Coronary artery (tissue), 2 donors: ENCODE data around the gene IPCEF1.
"Not testable (repeated sequence)": the region's sequence is repeated elsewhere in the genome, so short reads cannot be mapped to it uniquely, and the experiment has no call there.

Experiments
- DNase-seq: peaks from one replicate; pipeline ENCODE4 v3.0.0-alpha.2; 2017; ENCODE audit warnings: low spot score
- H3K27ac ChIP-seq, 2 donors: fragments of 200-600 bp; sonication (generic); one replicate each; pipeline ENCODE4 v1.5.1; 2016 to 2019
- H3K4me3 ChIP-seq: fragments of 200-600 bp; sonication (generic); 2 replicates; pipeline ENCODE4 v1.5.1; 2016; ENCODE audit warnings: mild to moderate bottlenecking, moderate library complexity
- CTCF ChIP-seq: fragments of 200-600 bp; sonication (generic); IDR thresholded peaks from one replicate; pipeline ENCODE4 v1.5.1; 2019; ENCODE audit warnings: antibody characterized with exemption

Gene IPCEF1

GRCh38 chr6:154341871-154342270, 14.7 kb downstream of the IPCEF1 start:
- Histone ChIP-seq H3K27ac (no peak overlapping the region), H3K4me3 (no peak overlapping the region)
- DNase-seq = no peak
- no peak for TF ChIP-seq CTCF

- no peak overlapping the region for H3K27ac ChIP-seq
- no peak overlapping the region for H3K4me3 ChIP-seq
- no peak for DNase-seq
- TF ChIP-seq CTCF = no peak
These were observed 15.3 kb downstream of the IPCEF1 start for GRCh38 chr6:154341336-154341735.

GRCh38 chr6:154337406-154338005, 19.1 kb downstream of the IPCEF1 start:
- TF ChIP-seq CTCF = no peak
- H3K27ac ChIP-seq = no peak overlapping the region
- H3K4me3 ChIP-seq = no peak overlapping the region
- DNase-seq = no peak

- not testable (repeated sequence) for H3K27ac ChIP-seq, DNase-seq, H3K4me3 ChIP-seq
These were observed 22.5 kb downstream of the IPCEF1 start for GRCh38 chr6:154334147-154334546.

GRCh38 chr6:154331750-154332149, 24.9 kb downstream of the IPCEF1 start:
- Histone ChIP-seq H3K4me3 (no peak overlapping the region), H3K27ac (no peak overlapping the region)
- DNase-seq = no peak
- no peak for TF ChIP-seq CTCF

- DNase-seq = no peak
- Histone ChIP-seq H3K4me3 (no peak overlapping the region), H3K27ac (no peak overlapping the region)
- TF ChIP-seq CTCF = no peak
These were observed 27.0 kb downstream of the IPCEF1 start for GRCh38 chr6:154329350-154330170.

- DNase-seq, H3K4me3 ChIP-seq, H3K27ac ChIP-seq: not testable (repeated sequence)
These were observed 29.3 kb downstream of the IPCEF1 start for GRCh38 chr6:154327313-154327712.

- H3K27ac ChIP-seq = no peak overlapping the region
- no peak for TF ChIP-seq CTCF
- DNase-seq = no peak
- no peak overlapping the region for H3K4me3 ChIP-seq
These were observed 31.5 kb downstream of the IPCEF1 start for GRCh38 chr6:154325142-154325541.
